HepG2 (cell line): Measurements from ENCODE around the gene GRK6. TPM values are rescaled to one million over a fixed set of nuclear protein-coding genes. Genes with fewer than 3 reads are reported as not detected.

ENCODE experiments used
- ARID4A ChIP-seq: sonication (generic); formaldehyde crosslinking; IDR thresholded peaks from 2 replicates; pipeline ENCODE4 v1.5.0; 2020; ENCODE audit warnings: mild to moderate bottlenecking, missing genetic modification reagents, borderline replicate concordance
- FOXK2 ChIP-seq: fragments of 450-650 bp; IDR thresholded peaks from 2 replicates; pipeline ENCODE4 v1.6.1; 2016
- IKZF5 ChIP-seq: IDR thresholded peaks from 2 replicates; pipeline ENCODE4 v1.6.1; 2018; ENCODE audit warnings: missing genetic modification reagents, mild to moderate bottlenecking, missing compliant biosample characterization
- MAF1 ChIP-seq: sonication (generic); formaldehyde crosslinking; IDR thresholded peaks from 2 replicates; pipeline ENCODE4 v1.5.0; 2020; ENCODE audit warnings: missing genetic modification reagents, borderline replicate concordance
- MED13 ChIP-seq: sonication (generic); formaldehyde crosslinking; IDR thresholded peaks from 2 replicates; pipeline ENCODE4 v1.5.0; 2020; ENCODE audit warnings: missing genetic modification reagents
- MED8 ChIP-seq: sonication (generic); formaldehyde crosslinking; IDR thresholded peaks from 2 replicates; pipeline ENCODE4 v1.8.1; 2023; ENCODE audit warnings: mild to moderate bottlenecking, missing genetic modification reagents; ENCODE audit not compliant: insufficient replicate concordance
- MNT ChIP-seq: fragments of 450-650 bp; IDR thresholded peaks from 2 replicates; pipeline ENCODE4 v1.6.1; 2016
- POLR2A ChIP-seq, 2 experiments: IDR thresholded peaks; 2 replicates each; pipeline ENCODE4 v1.6.1; 2011; ENCODE audit warnings: low read depth in 2 of 2, low read length in 2 of 2, mild to moderate bottlenecking in 1 of 2, moderate library complexity in 1 of 2; ENCODE audit not compliant: insufficient read depth in 1 of 2
- POLR2AphosphoS5 ChIP-seq: IDR thresholded peaks from 2 replicates; pipeline ENCODE4 v1.6.1; 2012; ENCODE audit warnings: low read depth, low read length
- SIX4 ChIP-seq: sonication (generic); formaldehyde crosslinking; IDR thresholded peaks from 2 replicates; pipeline ENCODE4 v1.4.0; 2020; ENCODE audit warnings: missing genetic modification reagents
- SUZ12 ChIP-seq: fragments of 150-350 bp; IDR thresholded peaks from 2 replicates; pipeline ENCODE4 v1.6.1; 2014; ENCODE audit warnings: low read depth, low read length
- ZC3H13 ChIP-seq: sonication (generic); formaldehyde crosslinking; IDR thresholded peaks from 2 replicates; pipeline ENCODE4 v1.8.1; 2023; ENCODE audit warnings: mild to moderate bottlenecking, missing genetic modification reagents, moderate library complexity
- ZFY ChIP-seq: sonication (generic); formaldehyde crosslinking; IDR thresholded peaks from 2 replicates; pipeline ENCODE4 v1.4.0; 2020; ENCODE audit warnings: missing genetic modification reagents
- ZGPAT ChIP-seq: IDR thresholded peaks from 2 replicates; pipeline ENCODE4 v1.6.1; 2016; ENCODE audit warnings: mild to moderate bottlenecking
- ZNF10 ChIP-seq: sonication (generic); formaldehyde crosslinking; IDR thresholded peaks from 2 replicates; pipeline ENCODE4 v1.4.0; 2020; ENCODE audit warnings: mild to moderate bottlenecking, low read depth, missing genetic modification reagents, borderline replicate concordance
- ZNF234 ChIP-seq: sonication (generic); formaldehyde crosslinking; conservative IDR thresholded peaks from 2 replicates; pipeline ENCODE4 v1.5.1; 2020; ENCODE audit warnings: mild to moderate bottlenecking, missing genetic modification reagents
- ZNF296 ChIP-seq: sonication (generic); formaldehyde crosslinking; conservative IDR thresholded peaks from 2 replicates; pipeline ENCODE4 v1.5.0; 2020; ENCODE audit warnings: mild to moderate bottlenecking, missing genetic modification reagents
- ZNF383 ChIP-seq: sonication (generic); formaldehyde crosslinking; IDR thresholded peaks from 2 replicates; pipeline ENCODE4 v1.4.0; 2020; ENCODE audit warnings: missing genetic modification reagents, mild to moderate bottlenecking, borderline replicate concordance
- ZNF546 ChIP-seq: sonication (generic); formaldehyde crosslinking; conservative IDR thresholded peaks from 2 replicates; pipeline ENCODE4 v1.8.1; 2023; ENCODE audit warnings: mild to moderate bottlenecking, missing genetic modification reagents
- ZNF580 ChIP-seq: IDR thresholded peaks from 2 replicates; pipeline ENCODE4 v1.6.1; 2016; ENCODE audit warnings: low read depth, borderline replicate concordance
- ZNF678 ChIP-seq: sonication (generic); formaldehyde crosslinking; IDR thresholded peaks from 2 replicates; pipeline ENCODE4 v1.4.0; 2020; ENCODE audit warnings: mild to moderate bottlenecking, missing genetic modification reagents
- ZNF788 ChIP-seq: sonication (generic); formaldehyde crosslinking; IDR thresholded peaks from 2 replicates; pipeline ENCODE4 v1.5.0; 2020; ENCODE audit warnings: mild to moderate bottlenecking, missing genetic modification reagents, borderline replicate concordance
- polyA plus RNA-seq, 8 experiments: library from polyadenylated mRNA; depleted of rRNA in 3 of 8; stranded (reverse) in 7 of 8; unstranded in 1 of 8; fragments of >200 nt; fragmentation: Illumina TruSeq in 4 of 8; extraction: Trizol in 4 of 8; gene quantifications; 2 replicates each; pipeline versions ENCODE4 v1.2.1 to v1.2.3, GENCODE V29; 2011 to 2016; ENCODE audit warnings: low read depth in 4 of 8, missing spikeins in 1 of 8, mixed read lengths in 1 of 8; ENCODE audit not compliant: insufficient read depth in 1 of 8
- total RNA-seq, 5 experiments: library from RNA; depleted of rRNA; stranded (reverse); fragments of >200 nt; fragmentation: Illumina TruSeq; extraction: Trizol; gene quantifications; 2 replicates each; pipeline ENCODE4 v1.2.3, GENCODE V29; 2016; ENCODE audit warnings: low read depth in 1 of 5

The GRK6 gene
- total and polyA plus RNA-seq, 2 of the 13 experiments (the other 11 are each of a cell fraction or from before 2014, with no cell fraction given): 13.2 to 19.9 TPM

DNA sequence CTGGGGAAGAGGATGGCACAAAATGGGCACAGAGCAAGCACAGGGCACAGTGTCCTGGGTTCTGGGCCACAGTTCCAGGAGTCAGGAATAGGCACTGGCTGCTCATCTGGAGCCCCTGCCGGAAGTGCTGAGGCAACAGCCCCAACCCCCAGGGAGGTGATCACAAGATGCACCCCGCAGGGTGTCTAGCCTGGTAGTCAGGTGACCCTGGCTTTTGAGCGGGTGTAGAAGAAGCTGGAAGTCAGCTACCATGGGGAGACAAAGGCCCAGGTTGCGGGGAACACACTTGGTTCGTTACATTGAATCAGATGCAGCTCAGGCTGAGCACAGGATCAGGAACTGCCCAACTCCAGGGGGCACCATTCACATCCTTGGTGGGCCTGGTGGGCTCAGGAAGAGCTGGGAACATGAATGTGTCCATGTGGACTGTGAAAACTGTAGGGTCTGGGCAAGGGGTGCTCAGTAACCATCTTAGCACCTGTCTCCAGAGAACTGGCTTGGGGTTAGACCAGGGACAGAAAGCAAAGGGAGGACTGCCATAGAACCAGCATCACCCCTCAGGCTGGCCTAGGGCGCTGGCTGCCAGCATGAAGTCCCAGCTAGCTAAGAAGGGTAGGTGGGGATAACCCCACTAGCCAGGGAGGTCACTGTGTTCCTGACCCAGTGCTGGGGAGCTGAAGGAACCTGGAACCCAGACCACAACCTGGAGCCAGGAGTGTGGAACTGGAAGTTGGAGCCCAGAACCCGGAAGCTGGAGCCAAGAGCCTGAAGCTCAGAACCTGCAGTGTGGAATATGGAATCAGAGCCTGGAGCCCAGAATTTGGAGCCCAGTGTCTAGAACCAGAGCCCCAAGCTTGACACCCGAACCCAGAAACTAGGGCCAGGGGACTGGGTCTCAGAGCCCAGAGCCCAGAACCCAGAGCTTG lies 48.4 kb upstream of the GRK6 start (continued):
- TF ChIP-seq ARID4A (CRISPR knock-in tag) (no peak), ZNF10 (CRISPR knock-in tag) (no peak), MNT (no peak), FOXK2 (no peak), ZC3H13 (CRISPR knock-in tag) (no peak), MED13 (no peak), ZNF546 (0 out of 2 replicates have a peak, but pooled peaks have one; percentile 21), ZNF383 (CRISPR knock-in tag) (no peak), POLR2A (IDR thresholded peaks at IDR 0.05; ENCODE audit: insufficient read depth in 1 of 2, low read depth in 2 of 2, low read length in 2 of 2) (no peak), ZFY (no peak), MED8 (CRISPR knock-in tag) (no peak), SUZ12 (no peak), IKZF5 (CRISPR knock-in tag) (no peak), ZNF296 (CRISPR knock-in tag) (no peak), MAF1 (CRISPR knock-in tag) (no peak), POLR2AphosphoS5 (no peak; the same call in 1 of the 2 replicates), ZNF234 (no peak; the same call in 1 of the 2 replicates), ZNF678 (CRISPR knock-in tag) (no peak), ZNF580 (CRISPR knock-in tag) (peak; percentile 31; the same call in 1 of the 2 replicates), ZNF788 (CRISPR knock-in tag) (peak; percentile 43; the same call in 1 of the 2 replicates), ZGPAT (CRISPR knock-in tag) (no peak), SIX4 (no peak)
